SH-SY5Y (cell line): Measurements from ENCODE around the gene DNM2.

Experiments
- GATA2 ChIP-seq: IDR thresholded peaks from 2 replicates; pipeline ENCODE4 v1.6.1; 2011; ENCODE audit warnings: mild to moderate bottlenecking, low read depth, low read length
- GATA3 ChIP-seq: IDR thresholded peaks from 2 replicates; pipeline ENCODE4 v1.6.1; 2011; ENCODE audit warnings: low read depth, mild to moderate bottlenecking, low read length, moderate library complexity

Gene DNM2

GRCh38 chr19:10766049-10766623, 48.3 kb downstream of the DNM2 start:
- TF ChIP-seq GATA2 (no peak), GATA3 (no peak)

- TF ChIP-seq GATA2 (no peak), GATA3 (no peak)
Observed at GRCh38 chr19:10766671-10767201, 48.9 kb downstream of the DNM2 start.

- TF ChIP-seq GATA3 (no peak), GATA2 (no peak)
Observed at GRCh38 chr19:10767726-10768125, 49.8 kb downstream of the DNM2 start.

- TF ChIP-seq GATA3 (no peak), GATA2 (no peak)
Observed at GRCh38 chr19:10768369-10768768, 50.5 kb downstream of the DNM2 start.

DNA sequence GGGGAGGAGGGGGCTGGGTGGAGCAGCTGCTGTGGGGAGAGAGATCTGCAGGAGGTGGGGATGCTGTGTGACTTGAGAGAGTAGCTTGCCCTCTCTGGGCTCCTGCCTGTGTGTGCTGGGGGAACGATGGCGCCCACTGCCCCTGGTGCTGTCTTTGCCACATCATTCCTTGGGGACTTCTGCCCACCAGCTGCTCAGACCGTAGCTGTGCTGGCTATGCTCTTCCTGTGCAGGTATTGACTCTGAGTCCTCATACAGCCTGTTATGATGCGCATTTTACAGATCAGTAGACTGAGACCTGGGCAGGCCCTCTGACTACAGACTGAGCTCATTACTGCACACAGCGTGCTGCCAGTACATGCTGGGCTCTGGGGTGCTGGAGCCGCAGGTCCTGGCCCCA, 51.1 kb downstream of the DNM2 start:
- no peak for TF ChIP-seq GATA3
- TF ChIP-seq GATA2 = no peak

GRCh38 chr19:10769533-10770491, 51.9 kb downstream of the DNM2 start:
- TF ChIP-seq GATA2 (no peak), GATA3 (no peak)

- no peak for TF ChIP-seq GATA2
- no peak for TF ChIP-seq GATA3
Observed at GRCh38 chr19:10773969-10774368, 56.1 kb downstream of the DNM2 start.

DNA sequence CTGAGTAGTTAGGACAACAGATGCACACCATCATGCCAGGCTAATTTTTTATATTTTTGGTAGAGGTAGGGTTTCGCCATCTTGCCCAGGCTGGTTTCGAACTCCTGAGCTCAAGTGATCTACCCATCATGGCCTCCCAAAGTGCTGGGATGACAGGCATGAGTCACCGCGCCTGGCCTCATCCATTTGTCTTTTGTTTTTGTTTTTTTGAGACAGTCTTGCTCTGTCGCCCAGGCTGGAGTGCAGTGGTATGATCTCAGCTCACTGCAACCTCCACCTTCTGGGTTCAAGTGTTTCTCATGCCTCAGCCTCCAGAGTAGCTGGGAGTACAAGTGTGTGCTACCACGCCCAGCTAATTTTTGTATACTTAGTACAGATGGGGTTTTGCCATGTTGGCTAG, 57.0 kb downstream of the DNM2 start:
- TF ChIP-seq GATA3 = no peak
- TF ChIP-seq GATA2 = no peak

DNA sequence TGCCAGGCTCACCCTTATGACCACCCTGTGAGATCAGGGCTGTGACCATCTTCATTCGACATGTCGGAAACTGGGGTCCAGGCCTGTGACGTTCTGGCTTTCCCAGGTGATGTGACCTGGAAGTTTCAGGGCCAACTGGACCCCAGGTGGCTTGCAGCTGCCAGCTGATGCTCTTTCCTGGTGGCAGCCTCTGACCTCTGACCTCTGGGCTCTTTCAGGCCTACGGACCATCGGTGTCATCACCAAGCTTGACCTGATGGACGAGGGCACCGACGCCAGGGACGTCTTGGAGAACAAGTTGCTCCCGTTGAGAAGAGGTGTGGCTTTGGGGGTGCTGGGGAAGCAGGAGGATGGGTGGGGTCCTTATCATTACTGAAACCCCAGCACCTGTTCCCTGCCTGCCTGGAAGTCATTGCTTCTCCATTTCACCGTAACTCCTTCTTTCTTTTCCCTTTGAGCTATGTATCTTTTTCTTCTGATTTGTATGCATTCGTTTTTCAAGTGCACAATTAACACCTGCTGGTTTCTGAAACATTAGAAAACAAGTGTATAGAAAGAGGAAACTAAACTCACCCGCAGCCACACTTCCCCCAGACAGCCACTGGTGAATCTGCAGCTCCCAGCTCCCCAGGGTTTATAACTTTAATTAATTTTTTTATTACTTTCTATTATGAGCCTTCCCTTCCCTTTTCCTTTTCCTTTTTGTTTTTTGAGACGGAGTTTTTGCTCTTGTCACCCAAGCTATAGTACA, 59.2 kb downstream of the DNM2 start:
- TF ChIP-seq GATA3 (no peak), GATA2 (no peak)

DNA sequence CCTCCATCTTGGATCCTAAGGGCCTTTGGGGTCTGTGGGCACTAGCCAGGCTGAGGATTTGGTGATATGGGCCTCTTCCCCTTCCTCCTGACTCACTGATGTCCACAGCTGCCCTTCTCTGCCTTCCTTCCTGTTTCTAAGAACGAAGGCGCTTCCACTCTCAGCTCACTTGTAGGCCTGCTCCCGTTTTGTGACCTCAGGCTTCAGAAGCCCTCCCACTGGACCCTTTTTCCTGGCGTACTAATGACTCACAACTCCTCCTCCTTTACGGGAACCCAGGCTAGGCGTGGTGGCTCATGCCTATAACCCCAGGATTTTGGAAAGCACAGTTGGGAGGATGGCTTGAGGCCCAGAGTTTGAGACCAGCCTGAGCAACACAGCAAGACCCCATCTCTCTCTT, 62.5 kb downstream of the DNM2 start:
- TF ChIP-seq GATA3 (no peak), GATA2 (no peak)

DNA sequence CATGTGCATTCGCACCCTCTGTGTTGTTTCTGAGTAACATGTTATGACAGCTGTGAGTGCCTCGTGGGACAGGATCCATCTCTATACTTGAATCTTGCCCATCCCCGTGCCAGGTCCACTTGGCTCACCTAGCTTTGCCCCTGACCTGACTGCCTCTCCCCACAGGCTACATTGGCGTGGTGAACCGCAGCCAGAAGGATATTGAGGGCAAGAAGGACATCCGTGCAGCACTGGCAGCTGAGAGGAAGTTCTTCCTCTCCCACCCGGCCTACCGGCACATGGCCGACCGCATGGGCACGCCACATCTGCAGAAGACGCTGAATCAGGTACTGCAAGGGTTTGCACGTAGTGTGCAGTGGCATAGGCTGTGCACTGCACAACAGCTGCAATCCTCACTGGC, 64.9 kb downstream of the DNM2 start:
- TF ChIP-seq GATA2 = no peak
- no peak for TF ChIP-seq GATA3

DNA sequence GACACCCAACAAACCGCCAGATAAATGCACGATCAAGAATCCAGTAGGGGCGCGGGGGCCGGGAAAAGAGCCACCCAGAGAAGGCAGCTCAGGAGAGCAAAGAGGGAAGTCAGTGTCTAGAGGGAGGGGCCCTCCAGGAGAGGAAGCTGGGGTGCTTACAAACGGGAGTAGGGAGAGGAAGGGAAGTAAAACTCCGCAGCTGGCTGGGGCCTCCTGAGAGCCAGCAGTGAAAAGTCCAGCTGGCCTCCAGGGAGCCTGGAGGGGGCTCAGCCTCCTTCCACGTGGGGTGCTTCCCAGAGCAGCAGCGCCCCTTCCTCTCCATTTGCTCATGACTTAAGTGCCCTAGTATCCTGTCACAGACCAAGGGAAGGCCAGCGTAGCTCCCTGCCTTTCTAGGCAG, 66.4 kb downstream of the DNM2 start:
- no peak for TF ChIP-seq GATA3
- TF ChIP-seq GATA2 = no peak

GRCh38 chr19:10788146-10788545, 70.3 kb downstream of the DNM2 start:
- TF ChIP-seq GATA2 (no peak), GATA3 (no peak)

DNA sequence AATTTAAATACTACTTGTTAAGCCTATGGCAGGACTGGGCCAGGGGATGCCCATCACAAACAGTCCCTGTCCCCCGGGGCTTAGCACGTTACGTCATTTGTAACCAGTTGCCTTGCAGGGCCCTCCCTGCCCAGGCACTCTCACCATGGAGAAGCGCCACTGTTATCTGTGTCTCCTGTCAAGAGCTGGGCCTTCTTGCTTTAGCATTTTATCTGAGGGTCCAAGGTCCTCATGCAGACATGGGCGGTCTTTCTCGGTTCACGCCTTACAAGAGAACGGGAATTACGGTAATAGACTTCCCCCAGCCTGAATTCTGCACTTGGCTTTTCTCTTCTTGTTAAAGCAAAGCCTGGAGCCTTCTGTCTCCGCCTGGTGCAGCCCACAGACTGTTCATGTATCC, 72.0 kb downstream of the DNM2 start:
- TF ChIP-seq GATA3 (no peak), GATA2 (no peak)
